HEK293T (cell line): ENCODE measurements around the gene LINGO1.

ENCODE experiments used
- BHLHE40 ChIP-seq: fragments of 450-650 bp; IDR thresholded peaks from 2 replicates; pipeline ENCODE4 v1.6.1; 2016; ENCODE audit warnings: mild to moderate bottlenecking, moderate library complexity, borderline replicate concordance
- CTBP1 ChIP-seq: fragments of 450-650 bp; IDR thresholded peaks from 2 replicates; pipeline ENCODE4 v1.6.1; 2016; ENCODE audit warnings: borderline replicate concordance
- ELF4 ChIP-seq: fragments of 450-650 bp; IDR thresholded peaks from 2 replicates; pipeline ENCODE4 v1.6.1; 2017; ENCODE audit warnings: antibody characterized with exemption
- FOXK2 ChIP-seq: fragments of 450-650 bp; IDR thresholded peaks from 2 replicates; pipeline ENCODE4 v1.6.1; 2016; ENCODE audit warnings: mild to moderate bottlenecking
- FOXM1 ChIP-seq: fragments of 450-650 bp; IDR thresholded peaks from 2 replicates; pipeline ENCODE4 v1.6.1; 2017; ENCODE audit warnings: mild to moderate bottlenecking, borderline replicate concordance
- HDGF ChIP-seq: fragments of 450-650 bp; IDR thresholded peaks from 2 replicates; pipeline ENCODE4 v1.6.1; 2017; ENCODE audit warnings: antibody characterized with exemption, borderline replicate concordance
- NFRKB ChIP-seq: fragments of 450-650 bp; IDR thresholded peaks from 2 replicates; pipeline ENCODE4 v1.6.1; 2016; ENCODE audit warnings: mild to moderate bottlenecking, moderate library complexity
- PKNOX1 ChIP-seq: fragments of 450-650 bp; IDR thresholded peaks from 2 replicates; pipeline ENCODE4 v1.6.1; 2016
- SP1 ChIP-seq: fragments of 450-650 bp; IDR thresholded peaks from 2 replicates; pipeline ENCODE4 v1.6.1; 2017
- SUZ12 ChIP-seq: fragments of 450-650 bp; IDR thresholded peaks from 2 replicates; pipeline ENCODE4 v1.6.1; 2016; ENCODE audit warnings: mild to moderate bottlenecking
- TARDBP ChIP-seq: fragments of 450-650 bp; IDR thresholded peaks from 2 replicates; pipeline ENCODE4 v1.6.1; 2016

GRCh38 chr15:77656294-77656693 is 23.6 kb upstream of the LINGO1 start:
- TF ChIP-seq BHLHE40 (no peak), ELF4 (no peak), TARDBP (no peak), HDGF (no peak), CTBP1 (no peak), SP1 (no peak), FOXM1 (no peak), PKNOX1 (no peak), FOXK2 (no peak), NFRKB (no peak), SUZ12 (no peak)
